ENCODE measurements around the gene ZNF746. TPM values are rescaled to one million over a fixed set of nuclear protein-coding genes. Genes with fewer than 3 reads are reported as not detected.

Gene ZNF746
- polyA plus RNA-seq, 2 of the 4 experiments (the other 2 are of a cell fraction) = 6.8 to 10.7 TPM

DNA sequence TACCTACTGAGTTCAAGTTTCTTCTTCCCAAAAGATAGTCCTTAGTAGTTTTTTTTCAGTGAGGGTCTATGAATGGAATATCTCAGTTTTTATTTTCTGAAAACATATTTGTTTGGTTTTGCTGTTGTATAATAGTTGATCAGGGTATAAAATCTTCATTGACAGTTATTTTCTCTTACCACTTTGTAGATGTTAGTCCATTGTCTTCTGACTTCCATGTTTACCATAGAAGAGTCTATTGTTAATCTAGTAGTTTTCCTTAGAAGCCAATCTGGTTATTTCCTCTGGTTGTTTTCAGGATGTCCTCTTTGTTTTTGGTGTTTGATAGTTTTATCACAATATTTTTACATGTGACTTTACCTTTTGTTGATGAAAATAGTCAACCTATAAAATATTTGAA, 31.2 kb downstream of the ZNF746 start:
- ATAC-seq = no peak
- no peak for FAIRE-seq
- CTCF ChIA-PET = interaction anchor here (1.7 kb wide), 1 partner anchor 14 kb away, joined by 5 read pairs; no protein-coding TSS in a partner anchor
- Histone ChIP-seq H3K4me1 (no peaks in the 10 kb centered on the region), H3K4me2 (no peak overlapping the region), H3K9me3 (peaks cover 19% of the 10 kb centered on the region), H3K27ac (no peak overlapping the region), H3K4me3 (no peak overlapping the region)
- no peak for TF ChIP-seq HOXB5 (CRISPR knock-in tag; IDR thresholded peaks at IDR 0.05)
- no peak for TF ChIP-seq CTCF (IDR thresholded peaks at IDR 0.05)
- TF ChIP-seq GATA3 (IDR thresholded peaks at IDR 0.05; ENCODE audit: borderline replicate concordance) = no peak
- no peak for TF ChIP-seq HEYL (CRISPR knock-in tag; IDR thresholded peaks at IDR 0.05)
- no peak for TF ChIP-seq NPAS2 (CRISPR knock-in tag; IDR thresholded peaks at IDR 0.05; ENCODE audit: borderline replicate concordance)
- no peak for TF ChIP-seq JUNB (IDR thresholded peaks at IDR 0.05)
- TF ChIP-seq CHD2 (IDR thresholded peaks at IDR 0.05; ENCODE audit: low read length, partially characterized antibody) = no peak
- TF ChIP-seq POLR2AphosphoS2 (conservative IDR thresholded peaks at IDR 0.05; ENCODE audit: low read length) = no peak
- TF ChIP-seq HOXA7 (CRISPR knock-in tag; IDR thresholded peaks at IDR 0.05) = no peak
- POLR2A ChIA-PET = no interaction called here
- no peak for DNase-seq (ENCODE audit: low read depth in 1 of 2, low spot score in 1 of 2)

DNA sequence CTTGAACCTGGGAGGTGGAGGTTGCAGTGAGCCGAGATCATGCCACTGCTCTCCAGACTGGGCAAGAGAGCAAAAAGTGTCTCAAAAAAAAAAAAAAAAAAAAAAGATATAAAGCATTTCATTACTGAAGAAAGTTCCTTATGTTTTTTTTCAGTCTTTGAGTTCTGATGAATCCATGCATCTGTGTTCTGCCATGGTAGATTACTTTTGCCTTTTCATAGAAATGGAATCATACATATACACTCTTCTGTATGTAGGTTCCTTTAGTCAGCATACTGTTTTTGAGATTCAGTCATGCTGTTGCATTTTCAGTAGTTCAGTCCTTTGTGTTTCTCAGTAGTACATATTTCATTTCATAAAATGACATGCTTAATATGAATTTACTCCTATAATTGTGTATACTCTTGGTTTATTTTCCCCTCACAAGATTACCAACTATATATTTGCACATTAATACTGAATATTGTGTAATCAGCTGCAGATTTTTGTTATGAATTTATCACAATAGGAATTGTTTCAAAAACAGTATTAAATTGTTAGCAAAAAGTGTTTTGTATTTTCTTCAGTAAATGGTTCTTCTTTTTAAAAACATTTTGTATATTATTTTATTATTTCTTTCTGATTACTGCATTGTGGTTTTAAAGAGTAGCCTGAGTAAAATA, 34.0 kb downstream of the ZNF746 start:
- Histone ChIP-seq H3K4me3 (no peak overlapping the region), H3K27ac (no peak overlapping the region), H3K4me2 (no peak overlapping the region), H3K4me1 (peaks cover 7% of the 10 kb centered on the region), H3K9me3 (peaks cover 16% of the 10 kb centered on the region)
- no peak for ATAC-seq
- no peak for FAIRE-seq
- TF ChIP-seq, protein P1, sequence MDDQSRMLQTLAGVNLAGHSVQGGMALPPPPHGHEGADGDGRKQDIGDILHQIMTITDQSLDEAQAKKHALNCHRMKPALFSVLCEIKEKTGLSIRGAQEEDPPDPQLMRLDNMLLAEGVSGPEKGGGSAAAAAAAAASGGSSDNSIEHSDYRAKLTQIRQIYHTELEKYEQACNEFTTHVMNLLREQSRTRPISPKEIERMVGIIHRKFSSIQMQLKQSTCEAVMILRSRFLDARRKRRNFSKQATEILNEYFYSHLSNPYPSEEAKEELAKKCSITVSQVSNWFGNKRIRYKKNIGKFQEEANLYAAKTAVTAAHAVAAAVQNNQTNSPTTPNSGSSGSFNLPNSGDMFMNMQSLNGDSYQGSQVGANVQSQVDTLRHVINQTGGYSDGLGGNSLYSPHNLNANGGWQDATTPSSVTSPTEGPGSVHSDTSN (IDR thresholded peaks at IDR 0.05) = no peak
- TF ChIP-seq MAX (IDR thresholded peaks at IDR 0.05) = no peak
- TF ChIP-seq HOXA7 (CRISPR knock-in tag; IDR thresholded peaks at IDR 0.05) = no peak
- no peak for TF ChIP-seq HMGXB4 (CRISPR knock-in tag; IDR thresholded peaks at IDR 0.05; ENCODE audit: borderline replicate concordance)
- no peak for TF ChIP-seq POLR2A (IDR thresholded peaks at IDR 0.05; ENCODE audit: low read length)
- TF ChIP-seq, protein P2, sequence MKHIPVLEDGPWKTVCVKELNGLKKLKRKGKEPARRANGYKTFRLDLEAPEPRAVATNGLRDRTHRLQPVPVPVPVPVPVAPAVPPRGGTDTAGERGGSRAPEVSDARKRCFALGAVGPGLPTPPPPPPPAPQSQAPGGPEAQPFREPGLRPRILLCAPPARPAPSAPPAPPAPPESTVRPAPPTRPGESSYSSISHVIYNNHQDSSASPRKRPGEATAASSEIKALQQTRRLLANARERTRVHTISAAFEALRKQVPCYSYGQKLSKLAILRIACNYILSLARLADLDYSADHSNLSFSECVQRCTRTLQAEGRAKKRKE (CRISPR knock-in tag; IDR thresholded peaks at IDR 0.05; ENCODE audit: low read depth) = no peak
- no peak for TF ChIP-seq HEYL (CRISPR knock-in tag; IDR thresholded peaks at IDR 0.05)
- 67% methylated on average over 1 of the region's 1 CpG for WGBS (ENCODE audit: missing lambda C conversion rate)
- ChIA-PET CTCF (interaction anchor here (1.0 kb wide), 1 partner anchor 202 kb away, joined by 4 read pairs; the partner anchor contains the start of gene ZNF783), POLR2A (interaction anchor here (0.7 kb wide), 1 partner anchor 78 kb away, joined by 7 read pairs; no protein-coding TSS in a partner anchor)
- no peak for DNase-seq (ENCODE audit: low read depth in 1 of 2, low spot score in 1 of 2)

DNA sequence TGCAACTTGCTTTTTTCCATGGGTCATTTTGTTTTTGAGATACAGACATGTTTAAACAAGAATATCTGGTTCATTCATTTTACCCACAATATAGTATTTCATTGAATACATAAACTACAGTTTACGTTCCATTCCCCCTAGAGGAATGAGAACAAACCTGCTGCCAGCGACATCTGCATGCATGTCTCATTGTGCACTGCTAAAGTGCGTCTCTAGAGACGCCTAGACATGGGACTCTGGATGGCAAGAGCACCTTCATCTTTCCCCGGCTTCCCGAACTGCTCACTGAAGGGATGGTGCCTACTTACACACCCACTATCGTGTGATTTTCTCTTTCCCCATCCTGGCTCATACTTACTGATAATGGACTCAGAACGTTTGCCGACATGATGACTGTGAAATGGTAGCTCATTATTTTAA, 35.5 kb downstream of the ZNF746 start:
- POLR2A ChIA-PET = no interaction called here
- TF ChIP-seq CBX2 (IDR thresholded peaks at IDR 0.05; ENCODE audit: borderline replicate concordance, low read depth) (no peak), USF2 (IDR thresholded peaks at IDR 0.05) (no peak), CHD4 (IDR thresholded peaks at IDR 0.05; ENCODE audit: borderline replicate concordance) (no peak), TP53 (CRISPR knock-in tag; IDR thresholded peaks at IDR 0.05) (no peak), HEYL (CRISPR knock-in tag; IDR thresholded peaks at IDR 0.05) (no peak), MAZ (IDR thresholded peaks at IDR 0.05; ENCODE audit: borderline replicate concordance, low read depth, low read length) (no peak), SMC3 (IDR thresholded peaks at IDR 0.05) (no peak), EHF (CRISPR knock-in tag; IDR thresholded peaks at IDR 0.05) (no peak), RCOR1 (IDR thresholded peaks at IDR 0.05; ENCODE audit: low read depth, low read length) (no peak), HOXB5 (CRISPR knock-in tag; IDR thresholded peaks at IDR 0.05) (no peak), ZSCAN20 (CRISPR knock-in tag; IDR thresholded peaks at IDR 0.05) (no peak), RARB (CRISPR knock-in tag; IDR thresholded peaks at IDR 0.05) (no peak), GATA3 (IDR thresholded peaks at IDR 0.05; ENCODE audit: borderline replicate concordance) (no peak), MYC (IDR thresholded peaks at IDR 0.05; ENCODE audit: borderline replicate concordance, low read length) (no peak), FOSB (CRISPR knock-in tag; IDR thresholded peaks at IDR 0.05) (no peak)
- Histone ChIP-seq H3K9me3 (peaks cover 12% of the 10 kb centered on the region), H3K27ac (no peak overlapping the region), H3K4me2 (no peak overlapping the region), H3K4me1 (peaks cover 12% of the 10 kb centered on the region), H3K4me3 (no peak overlapping the region)
- FAIRE-seq (no peak), DNase-seq (ENCODE audit: low read depth in 1 of 2, low spot score in 1 of 2) (no peak), ATAC-seq (no peak)
- 85% methylated on average over 9 of the region's 9 CpGs for WGBS (ENCODE audit: missing lambda C conversion rate)
- CTCF ChIA-PET = interaction anchor here (1.4 to 2.7 kb wide), 2 partner anchors 39 kb away, joined by 3 to 8 read pairs; no protein-coding TSS in a partner anchor

Measured in A549 (cell line).